H1 (cell line): ENCODE data around the gene TNC. TPM values are rescaled to one million over a fixed set of nuclear protein-coding genes. Genes with fewer than 3 reads are reported as not detected.

Source experiments
- SAP30 ChIP-seq: fragments of 300-600 bp; sonication (generic); IDR thresholded peaks from 2 replicates; pipeline ENCODE4 v1.7.1; 2012; ENCODE audit warnings: low read length, moderate library complexity, mild to moderate bottlenecking, inconsistent platforms; ENCODE audit not compliant: insufficient read depth, insufficient replicate concordance
- polyA plus RNA-seq, 7 experiments: library from polyadenylated mRNA; depleted of rRNA in 3 of 7; stranded (reverse) in 5 of 7; unstranded in 2 of 7; fragments of >200 nt in 5 of 7; fragments of 200-250 nt in 2 of 7; gene quantifications; 1 replicate in 5 of 7; 2 replicates in 1 of 7; 4 replicates in 1 of 7; pipeline versions ENCODE4 v1.2.1 to v1.2.3, GENCODE V29; 2011 to 2013; ENCODE audit warnings: missing spikeins in 2 of 7, mixed read lengths in 2 of 7
- total RNA-seq: library from RNA; stranded (reverse); fragmentation: NEBNext Ultra II Directional; extraction: Animal tissue kit (Norgen Biotek cat#: 25700); gene quantifications from 2 replicates; pipeline ENCODE4 v1.2.1, GENCODE V29; 2021

The TNC gene
- total and polyA plus RNA-seq, 2 of the 8 experiments (the other 6 are each of a cell fraction or from before 2014, with no cell fraction given): 6.2 to 11.4 TPM

DNA sequence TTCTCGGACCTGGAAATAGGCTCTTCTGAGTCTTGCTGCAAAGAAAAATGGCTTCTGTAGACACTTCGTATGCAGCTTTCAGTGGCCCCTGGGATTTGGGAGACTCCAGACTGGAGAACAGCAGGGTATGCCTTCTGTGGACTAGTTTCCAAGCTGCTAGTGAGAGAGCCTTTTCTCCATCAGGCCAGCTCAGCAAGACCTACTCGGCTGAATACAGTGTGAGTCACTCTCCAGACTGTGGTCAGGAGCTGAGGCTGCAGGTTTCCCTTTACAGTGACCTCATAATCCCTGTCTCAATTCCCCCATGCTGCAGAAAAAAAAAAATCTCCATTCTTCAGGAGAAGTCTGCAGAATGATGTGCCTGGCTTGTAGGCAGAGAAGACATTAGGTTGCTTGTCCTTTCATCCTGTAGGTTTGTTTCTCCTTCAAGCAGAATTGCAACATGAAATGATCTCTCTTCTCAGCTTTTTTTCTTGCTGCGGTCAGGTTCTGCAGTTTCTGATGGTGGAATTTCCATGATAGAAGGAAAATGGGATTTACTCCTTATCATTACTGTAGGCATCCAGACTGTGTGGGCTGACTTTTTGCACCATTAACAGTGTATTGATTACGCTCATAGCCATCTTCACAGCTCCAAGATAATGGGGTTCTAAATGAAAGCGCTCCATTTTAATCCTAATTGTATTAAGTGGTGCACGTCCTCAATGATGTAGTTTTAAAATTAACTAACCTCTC, 109.3 kb downstream of the TNC start (continued):
- no peak for TF ChIP-seq SAP30
